Sigmoid colon (tissue), 4 donors: ENCODE data around the gene GPC6.

Experiments
- EP300 ChIP-seq, 4 donors: sonication (generic); formaldehyde crosslinking; IDR thresholded peaks; one replicate each; pipeline ENCODE4 v1.6.1; 2017; ENCODE audit warnings: antibody characterized with exemption in 4 of 4
- POLR2A ChIP-seq, 2 donors: fragments of 450-650 bp; IDR thresholded peaks; one replicate each; pipeline ENCODE4 v1.6.1; 2016; ENCODE audit warnings: antibody characterized with exemption in 2 of 2, mild to moderate bottlenecking in 2 of 2, moderate library complexity in 2 of 2
- POLR2AphosphoS5 ChIP-seq, 4 donors: sonication (generic); formaldehyde crosslinking; IDR thresholded peaks; one replicate each; pipeline ENCODE4 v1.6.1; 2017; ENCODE audit warnings: antibody characterized with exemption in 4 of 4
- TF ChIP-seq, protein P1 (sequence below), 4 experiments: fragments of 450-650 bp in 3 of 4; fragments of 200-600 bp in 1 of 4; IDR thresholded peaks; one replicate each; pipeline ENCODE4 v1.5.1; 2016 to 2019; ENCODE audit warnings: antibody characterized with exemption in 4 of 4, mild to moderate bottlenecking in 3 of 4, moderate library complexity in 2 of 4

DNA sequence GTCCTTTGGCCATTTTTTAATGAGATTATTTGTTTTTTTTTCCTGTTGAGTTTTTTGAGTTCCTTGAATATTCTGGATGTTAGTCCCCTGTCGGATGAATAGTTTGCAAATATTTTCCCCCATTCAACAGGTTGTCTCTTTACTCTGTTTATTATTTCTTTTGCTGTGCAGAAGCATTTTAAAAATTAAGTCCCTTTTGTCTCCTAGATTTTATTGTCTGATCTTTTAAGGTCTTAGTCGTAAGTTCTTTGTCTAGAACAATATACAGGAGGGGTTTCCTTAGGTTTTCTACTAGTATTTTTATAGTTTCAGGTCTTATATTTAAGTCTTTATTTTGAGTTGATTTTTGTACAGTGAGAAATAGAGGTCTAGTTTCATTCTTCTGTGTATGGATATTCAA lies 284.4 kb downstream of the GPC6 start:
- TF ChIP-seq, protein P1, sequence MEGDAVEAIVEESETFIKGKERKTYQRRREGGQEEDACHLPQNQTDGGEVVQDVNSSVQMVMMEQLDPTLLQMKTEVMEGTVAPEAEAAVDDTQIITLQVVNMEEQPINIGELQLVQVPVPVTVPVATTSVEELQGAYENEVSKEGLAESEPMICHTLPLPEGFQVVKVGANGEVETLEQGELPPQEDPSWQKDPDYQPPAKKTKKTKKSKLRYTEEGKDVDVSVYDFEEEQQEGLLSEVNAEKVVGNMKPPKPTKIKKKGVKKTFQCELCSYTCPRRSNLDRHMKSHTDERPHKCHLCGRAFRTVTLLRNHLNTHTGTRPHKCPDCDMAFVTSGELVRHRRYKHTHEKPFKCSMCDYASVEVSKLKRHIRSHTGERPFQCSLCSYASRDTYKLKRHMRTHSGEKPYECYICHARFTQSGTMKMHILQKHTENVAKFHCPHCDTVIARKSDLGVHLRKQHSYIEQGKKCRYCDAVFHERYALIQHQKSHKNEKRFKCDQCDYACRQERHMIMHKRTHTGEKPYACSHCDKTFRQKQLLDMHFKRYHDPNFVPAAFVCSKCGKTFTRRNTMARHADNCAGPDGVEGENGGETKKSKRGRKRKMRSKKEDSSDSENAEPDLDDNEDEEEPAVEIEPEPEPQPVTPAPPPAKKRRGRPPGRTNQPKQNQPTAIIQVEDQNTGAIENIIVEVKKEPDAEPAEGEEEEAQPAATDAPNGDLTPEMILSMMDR (IDR thresholded peaks at IDR 0.05), result no peak
- TF ChIP-seq POLR2AphosphoS5 (IDR thresholded peaks at IDR 0.05) (no peak), POLR2A (IDR thresholded peaks at IDR 0.05) (no peak), EP300 (IDR thresholded peaks at IDR 0.05) (no peak)
